Upper lobe of left lung (tissue), 4 donors: ENCODE data around the gene VAMP7.

Experiments used
- EP300 ChIP-seq, 4 donors: sonication (generic); formaldehyde crosslinking; IDR thresholded peaks; one replicate each; pipeline ENCODE4 v1.5.1; 2017; ENCODE audit warnings: antibody characterized with exemption in 4 of 4, control low read depth in 2 of 4
- POLR2A ChIP-seq, 4 donors: fragments of 450-650 bp; IDR thresholded peaks; one replicate each; pipeline ENCODE4 v1.5.1; 2016 to 2017; ENCODE audit warnings: antibody characterized with exemption in 4 of 4, mild to moderate bottlenecking in 2 of 4
- POLR2AphosphoS5 ChIP-seq, 2 donors: sonication (generic); formaldehyde crosslinking; IDR thresholded peaks; one replicate each; pipeline ENCODE4 v1.5.1; 2017; ENCODE audit warnings: antibody characterized with exemption in 2 of 2
- TF ChIP-seq, protein P1 (sequence below), 6 experiments: fragments of 450-650 bp in 4 of 6; fragments of 200-600 bp in 2 of 6; sonication (generic) in 2 of 6; IDR thresholded peaks; one replicate each; pipeline ENCODE4 v1.5.1; 2016 to 2019; ENCODE audit warnings: antibody characterized with exemption in 6 of 6

DNA sequence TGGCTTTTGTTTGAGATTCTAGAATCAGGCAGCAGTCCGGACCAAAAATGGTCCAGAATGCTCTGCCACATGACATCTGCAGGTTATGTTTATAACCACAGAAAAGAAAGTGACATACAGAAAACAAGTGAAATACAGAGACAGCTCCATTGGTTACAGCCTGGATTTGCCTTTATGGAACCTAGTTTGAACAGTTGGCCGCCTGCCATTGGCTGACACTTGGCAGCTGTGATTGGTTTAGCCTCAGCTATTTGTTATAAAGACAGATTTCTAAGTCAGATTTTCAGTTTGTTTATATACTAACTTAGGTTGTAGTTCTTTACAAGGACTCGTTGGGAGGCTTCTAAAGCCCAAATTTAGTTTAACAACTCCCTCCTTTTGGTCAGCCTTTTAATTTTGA is 75.5 kb downstream of the VAMP7 start:
- no peak for TF ChIP-seq POLR2AphosphoS5 (IDR thresholded peaks at IDR 0.05)
- TF ChIP-seq, protein P1, sequence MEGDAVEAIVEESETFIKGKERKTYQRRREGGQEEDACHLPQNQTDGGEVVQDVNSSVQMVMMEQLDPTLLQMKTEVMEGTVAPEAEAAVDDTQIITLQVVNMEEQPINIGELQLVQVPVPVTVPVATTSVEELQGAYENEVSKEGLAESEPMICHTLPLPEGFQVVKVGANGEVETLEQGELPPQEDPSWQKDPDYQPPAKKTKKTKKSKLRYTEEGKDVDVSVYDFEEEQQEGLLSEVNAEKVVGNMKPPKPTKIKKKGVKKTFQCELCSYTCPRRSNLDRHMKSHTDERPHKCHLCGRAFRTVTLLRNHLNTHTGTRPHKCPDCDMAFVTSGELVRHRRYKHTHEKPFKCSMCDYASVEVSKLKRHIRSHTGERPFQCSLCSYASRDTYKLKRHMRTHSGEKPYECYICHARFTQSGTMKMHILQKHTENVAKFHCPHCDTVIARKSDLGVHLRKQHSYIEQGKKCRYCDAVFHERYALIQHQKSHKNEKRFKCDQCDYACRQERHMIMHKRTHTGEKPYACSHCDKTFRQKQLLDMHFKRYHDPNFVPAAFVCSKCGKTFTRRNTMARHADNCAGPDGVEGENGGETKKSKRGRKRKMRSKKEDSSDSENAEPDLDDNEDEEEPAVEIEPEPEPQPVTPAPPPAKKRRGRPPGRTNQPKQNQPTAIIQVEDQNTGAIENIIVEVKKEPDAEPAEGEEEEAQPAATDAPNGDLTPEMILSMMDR (IDR thresholded peaks at IDR 0.05): no peak
- no peak for TF ChIP-seq EP300 (IDR thresholded peaks at IDR 0.05)
- TF ChIP-seq POLR2A (IDR thresholded peaks at IDR 0.05): no peak
